Measurements from ENCODE around the gene NSG2. TPM values are rescaled to one million over a fixed set of nuclear protein-coding genes. Genes with fewer than 3 reads are reported as not detected.

NSG2 gene
- total RNA-seq, 1 experiment from 2014 or later: not detected

DNA sequence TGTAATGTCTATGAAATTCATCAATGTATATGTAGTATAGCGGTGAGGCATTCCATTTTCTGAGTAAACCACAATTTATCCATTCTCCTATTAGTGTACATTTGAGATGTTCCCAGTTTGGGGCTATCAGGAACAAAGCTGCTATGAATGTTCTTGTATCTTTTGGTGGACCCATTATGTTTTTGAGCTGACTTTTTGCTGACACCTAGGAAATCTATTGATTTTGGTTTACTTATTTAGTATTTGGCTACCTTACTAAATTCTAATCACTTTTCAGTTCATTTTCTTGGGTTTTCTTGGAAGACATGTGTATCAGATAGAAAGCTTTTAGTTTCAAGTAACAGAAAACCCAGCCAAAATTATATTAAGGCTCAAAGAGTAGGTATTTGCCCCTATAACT lies 13.7 kb downstream of the NSG2 start:
- TF ChIP-seq CTCF (conservative IDR thresholded peaks at IDR 0.05): no peak
- no CpG with 5 or more reads among the region's 1 CpG for WGBS (ENCODE audit: extremely low coverage, insufficient read length, low lambda C conversion rate)

More for the DNA sequence above, 13.7 kb downstream of the NSG2 start:
- Histone ChIP-seq H3K4me2 (ENCODE audit: insufficient read depth, insufficient read length, low read length) (no peak overlapping the region), H3K18ac (ENCODE audit: insufficient read length, low read depth, low read length) (no peak overlapping the region), H2BK120ac (ENCODE audit: low read depth, low read length, poor library complexity, severe bottlenecking) (no peak overlapping the region), H3K23me2 (ENCODE audit: insufficient read length, low read depth, low read length, poor library complexity, severe bottlenecking) (no peaks in the 10 kb centered on the region), H3K9ac (ENCODE audit: extremely low read depth, insufficient read length, low read length) (no peak overlapping the region), H3K27ac (ENCODE audit: insufficient read length, low read depth, low read length) (no peak overlapping the region), H3K23ac (ENCODE audit: insufficient read length, low read depth, low read length) (no peak overlapping the region), H3K14ac (ENCODE audit: insufficient read depth, low read length) (no peak overlapping the region), H3T11ph (ENCODE audit: low read length) (no peak overlapping the region), H3K4ac (ENCODE audit: low read depth, low read length) (no peak overlapping the region), H2BK20ac (ENCODE audit: low read depth, low read length, poor library complexity, severe bottlenecking) (no peak overlapping the region), H4K5ac (ENCODE audit: insufficient read length, low read depth, low read length) (no peak overlapping the region), H2AFZ (ENCODE audit: low read length) (no peak overlapping the region), H3K4me1 (ENCODE audit: insufficient read depth, low read length) (no peaks in the 10 kb centered on the region), H2BK5ac (ENCODE audit: insufficient read length, low read length) (no peak overlapping the region), H2BK12ac (ENCODE audit: insufficient read length, low read depth, low read length) (no peak overlapping the region), H4K20me1 (ENCODE audit: control insufficient read depth, insufficient read depth, insufficient read length) (no peaks in the 10 kb centered on the region), H3K27me3 (ENCODE audit: insufficient read depth, low read length) (no peaks in the 10 kb centered on the region), H4K8ac (replicated peaks; ENCODE audit: insufficient read length, low read depth, low read length) (no peak overlapping the region), H3K79me2 (ENCODE audit: insufficient read depth, low read length) (no peaks in the 10 kb centered on the region), H3K56ac (ENCODE audit: insufficient read length, low read depth, low read length) (no peak overlapping the region), H3K79me1 (ENCODE audit: insufficient read depth, low read depth, low read length, poor library complexity, severe bottlenecking) (no peaks in the 10 kb centered on the region), H4K91ac (ENCODE audit: insufficient read length, low read depth, low read length) (no peak overlapping the region), H2BK15ac (ENCODE audit: low read depth, low read length) (no peak overlapping the region), H3K9me3 (ENCODE audit: control insufficient read depth, low read depth, low read length) (no peaks in the 10 kb centered on the region), H2AK5ac (ENCODE audit: insufficient read length, low read length) (no peak overlapping the region)
- H3K9me3 Mint-ChIP-seq: no peaks in the 10 kb centered on the region
- peaks cover 14% of the 10 kb centered on the region for H3K27me3 Mint-ChIP-seq (ENCODE audit: low read depth)
- H3K27ac Mint-ChIP-seq: no peak overlapping the region
- H3K4me3 Mint-ChIP-seq: no peak overlapping the region
- H3K36me3 Mint-ChIP-seq (ENCODE audit: insufficient read depth in 1 of 3, low read depth in 3 of 3): no peaks in the 10 kb centered on the region
- no peak for DNase-seq
- no peaks in the 10 kb centered on the region for H3K4me1 Mint-ChIP-seq
